Fibroblast of the conjunctiva (primary cell): ENCODE results near the gene CHP2.
"Not testable (repeated sequence)": the region's sequence is repeated elsewhere in the genome, so short reads cannot be mapped to it uniquely, and the experiment has no call there.

Source experiments
- DNase-seq: peaks from one replicate; pipeline ENCODE4 v3.0.0-alpha.2; 2010; ENCODE audit warnings: low read depth

The CHP2 gene

DNA sequence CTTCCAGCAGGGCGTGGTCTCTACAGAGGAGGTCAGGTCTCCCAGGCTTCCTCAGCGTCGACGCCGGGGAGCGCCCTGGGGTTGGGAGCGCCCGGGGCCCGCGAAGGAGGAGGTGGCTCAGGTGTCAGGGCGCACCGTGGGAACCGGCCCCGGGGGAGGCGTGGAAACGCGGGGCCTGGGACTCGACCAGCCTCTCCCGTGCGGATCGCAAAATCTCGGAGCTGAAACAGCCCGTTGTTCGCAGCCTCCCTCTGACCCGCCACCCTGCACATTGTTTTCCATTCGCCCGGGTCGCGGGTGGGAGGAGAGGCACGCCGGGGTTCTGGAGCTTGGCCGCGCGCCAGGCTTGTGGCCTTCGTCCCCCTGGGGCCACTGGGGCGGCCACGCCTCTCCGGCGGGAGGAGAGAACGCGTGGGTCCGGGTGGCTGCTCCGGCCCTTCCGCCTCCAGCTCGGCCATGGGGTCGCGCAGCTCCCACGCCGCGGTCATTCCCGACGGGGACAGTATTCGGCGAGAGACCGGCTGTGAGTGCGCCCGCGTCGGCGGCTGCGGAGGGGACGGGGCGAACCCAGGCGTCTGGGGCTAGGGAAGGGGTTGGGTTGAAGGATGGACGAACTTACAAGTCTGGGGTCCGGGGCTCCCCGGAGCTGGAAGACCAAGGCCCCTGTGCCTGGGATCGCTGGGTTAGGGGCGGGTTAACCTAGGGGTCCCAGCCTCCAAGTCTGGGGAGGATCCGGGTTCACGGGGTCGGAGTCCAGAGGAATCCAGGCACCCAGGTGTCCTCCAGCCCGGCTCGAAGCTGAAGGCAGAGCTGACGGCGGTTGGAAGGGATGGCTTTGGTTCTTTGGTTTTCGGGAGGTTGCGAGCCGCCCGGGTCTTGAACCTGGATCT lies at the start of gene CHP2:
TSS of gene CHP2 (plus strand) at position 433 of the 890 bp plus-strand sequence. CDS start at position 457, 24 bp downstream.
- no peak for DNase-seq

DNA sequence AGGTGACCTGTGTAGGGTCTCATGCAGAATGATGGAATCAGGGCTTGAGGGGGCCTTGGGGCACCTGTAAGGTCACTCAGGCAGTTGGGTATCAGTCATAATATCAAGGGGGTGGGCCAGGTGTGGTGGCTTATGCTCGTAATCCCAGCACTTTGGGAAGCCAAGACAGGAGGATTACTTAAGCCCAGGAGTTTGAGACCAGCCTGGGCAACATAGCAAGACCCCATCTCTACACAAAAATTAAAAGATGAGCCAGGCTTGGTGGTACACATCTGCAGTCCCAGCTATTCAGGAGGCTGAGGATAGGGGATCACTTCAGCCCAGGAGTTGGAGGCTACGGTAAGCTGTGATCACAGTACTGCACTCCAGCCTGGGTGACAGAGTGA lies 49.3 kb upstream of the CHP2 start:
- DNase-seq: no peak

DNA sequence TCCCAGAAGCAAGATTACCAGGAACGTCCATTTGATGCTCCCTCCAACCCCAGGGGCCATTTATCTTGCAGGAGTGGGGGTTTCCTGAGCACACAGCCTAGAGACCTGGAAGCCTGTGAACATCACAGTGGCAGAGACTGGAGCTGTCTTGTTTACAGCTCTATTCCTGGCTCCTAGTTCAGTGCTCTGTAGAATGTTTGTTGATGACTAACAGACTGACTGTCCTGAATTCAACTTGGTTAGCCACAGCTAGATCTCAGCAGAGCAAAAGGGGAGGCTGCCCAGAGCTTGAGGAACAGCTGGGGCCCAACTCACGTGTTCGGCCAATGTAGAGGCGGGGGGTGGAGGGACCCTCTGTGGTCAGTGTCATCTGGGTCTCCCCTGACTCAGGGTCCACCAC lies 48.4 kb upstream of the CHP2 start:
- no peak for DNase-seq

DNA sequence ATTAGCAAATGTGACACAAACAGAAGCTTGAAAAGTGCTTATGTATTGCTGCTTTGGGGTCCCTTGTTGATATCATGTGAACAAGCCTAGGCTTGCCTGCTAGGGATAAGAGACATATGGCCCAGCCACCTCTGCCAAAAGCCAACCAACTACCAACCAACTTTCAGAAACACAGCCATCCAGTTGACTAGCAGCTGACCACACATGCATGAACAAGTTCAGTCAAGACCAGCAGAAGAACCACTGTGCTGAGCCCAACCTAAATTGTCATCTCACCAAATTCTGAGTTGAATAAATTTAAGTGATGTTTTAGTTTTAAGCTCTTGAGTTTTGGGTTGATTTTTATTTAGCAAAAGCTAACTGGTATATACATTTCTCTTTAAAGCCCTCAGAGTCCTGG lies 45.3 kb upstream of the CHP2 start:
- no peak for DNase-seq

DNA sequence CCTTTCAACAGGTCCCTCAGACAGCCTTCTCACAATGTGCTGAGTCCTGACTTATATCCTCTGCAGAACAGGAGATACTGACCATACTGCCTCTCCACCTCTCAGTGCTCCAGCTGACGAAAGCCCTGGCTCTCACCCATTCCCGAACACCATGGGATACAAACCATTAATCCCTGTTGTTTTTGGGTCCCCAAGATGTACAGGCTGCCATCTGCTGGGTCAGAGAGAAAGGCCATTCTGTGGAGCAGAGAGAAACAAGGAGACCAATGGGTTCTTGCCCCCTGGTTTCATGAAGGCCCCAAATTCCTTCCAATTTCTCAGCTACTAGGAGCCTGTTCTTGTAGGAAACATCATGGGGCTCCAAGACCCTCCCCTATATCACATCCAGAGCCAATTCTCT lies 44.8 kb upstream of the CHP2 start:
- DNase-seq: no peak

DNA sequence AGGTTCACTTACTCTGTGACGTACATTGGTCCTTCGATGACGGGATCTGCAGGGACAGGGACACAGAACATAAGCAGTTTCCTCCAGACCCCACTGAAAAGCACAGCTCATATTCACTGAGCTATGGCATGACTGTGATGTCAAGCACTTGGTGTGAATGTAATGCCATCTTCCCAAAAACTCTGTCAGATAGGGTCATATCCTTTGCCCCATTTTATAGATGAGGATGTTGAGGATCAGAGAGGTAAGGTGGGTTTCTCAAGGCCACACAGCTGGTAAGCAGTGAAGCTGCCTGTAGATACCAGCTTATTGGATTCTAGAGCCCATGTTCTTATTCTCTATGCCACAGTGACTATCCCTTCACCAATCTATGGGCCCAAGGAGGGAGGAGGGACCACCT lies 44.3 kb upstream of the CHP2 start:
- DNase-seq: no peak

DNA sequence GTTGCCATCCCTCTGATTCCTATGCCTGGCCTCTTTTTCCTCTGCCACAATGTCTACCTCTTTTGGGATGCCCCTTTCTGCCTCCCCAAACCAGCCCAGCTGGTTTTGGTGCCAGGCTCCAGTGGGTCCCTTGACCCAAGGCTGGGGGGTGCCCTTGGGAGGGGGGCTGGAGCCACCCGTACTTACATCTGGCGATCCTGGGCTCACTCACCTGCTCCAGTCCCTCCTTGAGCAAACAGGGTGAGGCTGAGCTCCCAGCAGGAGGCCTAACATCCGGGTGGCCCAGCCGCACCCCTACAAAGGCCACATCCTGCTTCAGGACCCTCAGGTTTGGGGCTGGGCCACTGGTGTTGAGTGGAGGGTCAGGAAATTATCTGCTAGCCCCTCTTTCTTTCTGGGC lies 43.0 kb upstream of the CHP2 start:
- DNase-seq: no peak

DNA sequence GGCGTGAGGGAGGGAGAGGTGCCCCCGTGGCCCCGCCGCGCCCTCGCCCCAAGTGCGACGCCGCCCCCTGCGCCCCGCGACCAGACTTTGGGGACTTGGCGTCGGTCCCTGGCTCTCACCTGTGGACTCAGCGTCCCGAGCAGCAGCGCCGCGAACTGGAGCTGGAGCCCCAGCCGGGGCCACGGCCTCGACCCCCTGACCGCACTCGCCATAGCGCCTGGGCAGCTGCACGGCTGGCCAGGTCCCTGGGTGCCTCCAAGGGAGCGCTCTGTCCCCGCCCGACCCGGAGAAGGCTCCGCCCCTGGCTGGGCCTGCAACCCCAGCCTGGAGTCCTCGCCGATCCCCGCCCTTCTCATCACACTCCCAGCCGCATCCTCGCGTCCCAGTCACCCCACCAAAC lies 41.9 kb upstream of the CHP2 start, which contains the start of gene ERN2:
TSS of gene ERN2 (minus strand) at position 247 of the 400 bp plus-strand sequence. CDS start at position 212, 35 bp downstream.
- DNase-seq: no peak

DNA sequence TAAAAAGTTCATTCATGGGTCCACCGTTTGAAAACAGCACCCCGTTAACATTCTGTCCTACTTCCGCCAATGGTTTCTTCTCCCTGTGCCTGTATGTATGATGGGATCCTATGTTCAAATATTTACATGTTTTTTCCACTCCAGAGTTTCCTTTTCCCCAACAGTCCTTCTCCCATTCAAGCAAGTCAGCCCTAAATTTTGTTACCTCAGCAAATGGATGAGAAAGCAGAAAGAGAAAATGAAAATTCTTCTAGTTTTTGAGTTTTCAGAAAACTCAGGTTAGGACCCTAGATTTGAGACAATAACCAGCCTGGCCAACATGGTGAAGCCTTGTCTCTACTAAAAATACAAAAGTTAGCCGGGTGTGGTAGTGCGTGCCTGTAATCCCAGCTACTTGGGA lies 38.3 kb upstream of the CHP2 start:
- DNase-seq: no peak

DNA sequence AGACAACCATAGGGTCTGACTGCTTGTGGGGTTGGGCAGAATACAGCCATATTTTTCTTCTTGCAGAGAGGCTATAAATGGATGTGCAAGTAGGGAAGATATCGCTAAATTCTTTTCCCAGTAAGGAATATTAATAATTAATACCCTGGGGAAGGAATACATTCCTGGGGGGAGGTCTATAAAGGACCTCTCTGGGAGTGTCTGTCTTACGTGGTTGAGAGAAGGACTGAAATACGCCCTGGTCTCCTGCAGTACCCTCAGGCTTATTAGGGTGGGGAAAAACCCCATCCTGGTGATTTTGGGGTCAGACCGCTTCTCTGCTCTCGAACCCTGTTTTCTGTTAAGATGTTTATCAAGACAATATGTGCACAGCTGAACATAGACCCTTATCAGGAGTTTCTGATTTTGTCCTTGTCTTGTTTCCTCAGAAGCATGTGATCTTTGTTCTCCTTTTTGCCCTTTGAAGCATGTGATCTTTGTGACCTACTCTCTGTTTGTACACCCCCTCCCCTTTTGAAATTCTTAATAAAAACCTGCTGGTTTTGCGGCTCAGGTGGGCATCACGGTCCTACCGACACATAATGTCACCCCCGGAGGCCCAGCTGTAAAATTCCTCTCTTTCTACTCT lies 32.1 kb upstream of the CHP2 start:
- DNase-seq: not testable (repeated sequence)

DNA sequence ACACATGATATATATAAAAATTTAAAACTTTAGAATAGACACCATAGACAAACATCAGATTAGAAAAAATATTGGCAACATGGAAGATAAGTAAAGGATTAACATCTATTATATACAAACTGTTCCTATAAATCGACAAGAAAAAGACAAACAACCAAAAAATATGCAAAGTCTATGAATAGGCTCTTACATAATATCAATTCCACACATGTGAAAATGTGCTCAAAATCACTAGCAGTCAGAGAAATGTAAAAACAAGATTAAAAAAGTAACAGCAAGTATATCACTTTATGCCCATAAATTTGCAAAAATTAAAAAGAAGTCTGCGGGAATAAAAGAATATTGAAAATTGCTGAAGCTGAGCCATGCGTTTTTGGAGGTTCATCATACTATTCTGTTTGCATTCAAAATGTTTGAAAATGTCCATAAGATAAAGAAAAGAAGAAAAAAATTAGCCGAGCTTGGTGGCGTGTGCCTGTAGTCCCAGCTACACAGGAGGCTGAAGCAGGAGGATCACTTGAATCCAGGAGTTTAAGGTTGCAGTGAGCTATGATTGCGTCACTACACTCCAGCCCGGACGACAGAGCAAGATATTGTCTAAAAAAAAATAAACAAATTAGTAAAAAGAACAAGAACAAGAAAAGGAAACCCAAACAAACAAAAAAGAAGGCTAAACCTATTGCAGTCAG lies 30.6 kb upstream of the CHP2 start:
- no peak for DNase-seq

DNA sequence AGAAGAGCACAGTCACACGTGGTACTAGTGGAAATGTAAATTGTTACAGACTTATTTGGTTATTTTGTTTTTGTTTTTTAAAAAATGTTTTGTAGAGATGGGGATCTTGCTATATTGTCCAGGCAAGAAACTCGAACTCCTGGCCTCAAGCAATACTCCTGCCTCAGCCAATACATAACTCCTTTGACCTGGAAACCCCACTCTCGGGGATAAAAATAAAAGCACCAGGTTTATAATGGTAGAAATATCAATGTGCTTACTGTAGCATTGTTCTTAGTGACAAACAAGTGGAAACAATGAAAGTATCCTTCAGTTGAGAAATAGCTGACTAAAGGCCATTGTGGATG lies 30.1 kb upstream of the CHP2 start:
- DNase-seq: no peak

DNA sequence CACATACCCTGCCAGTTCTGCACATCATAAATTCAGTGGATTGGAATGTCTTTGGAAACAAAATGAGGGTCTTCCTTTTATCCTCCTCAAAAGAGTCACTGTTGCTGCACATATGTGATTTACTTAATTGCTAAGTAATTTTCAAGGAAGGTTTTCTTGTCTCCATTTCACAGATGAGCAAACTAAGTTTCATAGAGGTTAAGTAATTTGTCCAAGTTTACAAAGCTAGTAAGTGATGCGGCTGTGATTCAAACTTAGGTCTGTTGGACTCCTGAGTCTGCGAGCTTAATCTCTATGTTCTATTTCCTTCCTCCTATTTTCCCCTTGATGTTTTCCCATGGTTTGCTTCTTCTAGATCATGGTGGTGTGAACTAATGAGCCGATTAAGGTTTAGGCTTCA lies 28.1 kb upstream of the CHP2 start:
- no peak for DNase-seq

DNA sequence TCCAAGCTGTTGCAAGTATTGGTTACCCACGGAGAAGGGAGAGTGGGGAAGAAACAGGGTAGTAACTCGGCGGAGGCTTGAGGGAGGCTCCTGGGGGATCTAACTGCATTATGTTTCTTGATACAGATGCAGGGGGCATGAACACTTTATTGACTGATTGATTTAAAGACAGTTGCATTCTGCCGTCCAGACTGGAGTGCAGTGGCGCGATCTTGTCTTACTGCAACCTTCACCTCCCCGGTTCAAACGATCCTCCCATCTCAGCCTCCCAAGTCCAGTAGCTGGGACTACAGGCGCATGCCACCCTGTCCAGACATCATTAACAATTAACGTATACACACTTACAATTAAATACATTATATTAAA lies 26.7 kb upstream of the CHP2 start:
- DNase-seq: no peak

DNA sequence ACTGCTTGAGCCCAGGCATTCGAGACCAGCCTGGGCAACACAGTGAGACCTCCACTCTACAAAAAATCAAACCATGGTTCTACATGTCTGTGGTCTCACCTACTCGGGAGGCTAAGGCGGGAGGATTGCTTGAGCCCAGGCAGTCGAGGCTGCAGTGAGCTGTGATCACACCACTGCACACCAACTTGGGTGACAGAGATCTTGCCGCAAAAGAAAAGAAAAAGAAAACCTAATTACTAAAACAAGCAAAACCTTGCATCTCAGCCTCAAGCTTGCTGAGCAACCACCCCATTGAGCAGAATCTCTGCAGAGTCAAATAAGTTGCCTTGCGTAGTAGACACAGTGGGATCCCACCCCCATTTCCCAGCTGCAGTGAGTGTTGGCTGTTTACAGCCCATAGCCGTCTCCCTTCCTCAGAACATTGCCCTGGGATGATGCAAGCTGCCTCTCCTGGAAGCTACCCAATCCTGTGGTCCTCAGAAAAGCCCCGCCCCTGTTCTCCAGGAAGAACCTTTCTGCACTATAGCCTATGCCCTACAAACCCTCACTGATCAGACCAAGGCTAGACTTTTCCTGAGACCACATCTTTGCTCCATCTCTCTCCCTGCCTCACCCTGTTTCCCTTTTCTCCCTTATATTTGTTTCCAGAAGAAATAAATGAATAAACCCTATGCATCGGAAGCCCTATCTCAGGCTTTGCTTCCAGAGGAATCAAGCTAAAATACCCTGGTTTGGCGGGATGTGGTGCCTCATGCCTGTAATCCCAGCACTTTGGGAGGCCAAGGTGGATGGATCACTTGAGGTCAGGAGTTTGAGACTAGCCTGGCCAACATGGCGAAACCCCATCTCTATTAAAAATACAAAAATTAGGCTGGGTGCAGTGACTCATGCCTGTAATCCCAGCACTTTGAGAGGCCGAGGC lies 25.1 kb upstream of the CHP2 start:
- peak; percentile 63 for DNase-seq

DNA sequence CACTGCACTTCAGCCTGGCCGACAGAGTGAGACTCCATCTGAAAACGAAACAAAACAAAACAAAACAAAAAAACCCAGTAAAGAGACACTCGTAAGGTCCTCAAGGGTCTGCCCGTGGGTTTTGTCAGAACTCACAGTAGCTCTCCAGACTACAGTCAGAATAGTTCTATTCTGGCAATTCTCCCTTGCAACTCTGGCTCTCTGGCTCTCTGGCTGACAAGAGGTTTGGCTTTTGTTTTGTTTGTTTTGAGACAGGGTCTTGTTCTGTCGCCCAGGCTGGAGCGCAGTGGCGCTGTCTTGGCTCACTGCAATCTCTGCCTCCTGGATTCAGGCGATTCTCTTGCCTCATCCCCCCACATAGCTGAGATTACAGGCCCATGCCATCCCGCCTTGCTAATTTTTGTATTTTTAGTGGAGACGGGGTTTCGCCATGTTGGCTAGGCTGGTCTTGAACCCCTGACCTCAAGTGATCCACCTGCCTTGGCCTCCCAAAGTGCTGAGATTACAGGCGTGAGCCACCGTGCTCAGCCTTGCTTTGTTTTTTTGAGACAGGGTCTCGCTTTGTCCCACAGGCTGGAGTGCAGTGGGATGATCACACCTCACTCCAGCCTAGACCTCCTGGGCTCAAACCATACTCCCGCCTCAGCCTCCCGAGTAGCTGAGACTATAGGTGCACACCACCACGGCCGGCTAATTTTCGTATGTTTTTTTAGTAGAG lies 20.5 kb upstream of the CHP2 start:
- DNase-seq: no peak

DNA sequence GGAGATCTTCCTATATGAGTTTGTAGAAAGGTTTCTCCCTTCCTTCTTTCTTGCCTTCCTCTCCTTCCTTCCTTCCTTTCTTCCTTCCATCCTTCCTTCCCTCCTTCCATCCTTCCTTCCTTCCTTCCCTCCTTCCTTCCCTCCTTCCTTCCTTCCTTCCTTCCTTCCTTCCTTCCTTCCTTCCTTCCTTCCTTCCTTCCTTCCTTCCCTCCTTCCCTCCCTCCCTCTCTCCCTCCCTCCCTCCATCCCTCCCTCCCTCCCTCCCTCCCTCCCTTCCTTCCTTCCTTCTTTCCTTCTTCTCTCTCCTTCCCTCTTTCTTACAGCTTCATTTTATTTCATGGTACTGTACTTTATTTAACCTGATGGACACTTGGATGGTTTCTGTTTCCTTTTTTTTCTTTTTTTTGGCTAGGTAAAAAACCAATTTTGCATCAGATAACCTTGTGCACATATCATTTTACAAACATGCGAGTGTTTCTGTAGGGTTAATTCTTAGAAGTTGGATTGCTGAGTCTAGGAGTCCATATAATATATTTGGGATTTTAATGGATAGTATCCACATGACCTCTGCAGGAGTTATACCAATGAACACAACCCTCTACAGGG lies 17.3 kb upstream of the CHP2 start:
- not testable (repeated sequence) for DNase-seq

DNA sequence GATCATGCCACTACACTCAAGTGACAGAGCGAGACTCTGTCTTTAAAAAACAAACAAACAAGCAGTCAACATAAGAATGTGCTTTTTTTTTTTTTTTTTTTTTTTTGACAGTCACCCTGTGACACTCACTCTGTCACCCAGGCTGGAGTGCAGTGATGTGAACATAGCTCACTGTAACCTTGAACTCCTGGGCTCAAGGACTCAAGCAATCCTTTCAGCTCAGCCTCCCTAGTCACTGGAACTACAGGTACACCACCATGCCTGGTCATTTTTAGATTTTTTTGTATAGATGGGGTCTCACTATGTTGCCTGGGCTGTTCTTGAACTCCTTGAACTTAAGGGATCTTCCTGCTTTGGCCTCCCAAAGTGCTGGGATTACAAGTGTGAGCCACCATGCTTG lies 15.3 kb upstream of the CHP2 start:
- no peak for DNase-seq

DNA sequence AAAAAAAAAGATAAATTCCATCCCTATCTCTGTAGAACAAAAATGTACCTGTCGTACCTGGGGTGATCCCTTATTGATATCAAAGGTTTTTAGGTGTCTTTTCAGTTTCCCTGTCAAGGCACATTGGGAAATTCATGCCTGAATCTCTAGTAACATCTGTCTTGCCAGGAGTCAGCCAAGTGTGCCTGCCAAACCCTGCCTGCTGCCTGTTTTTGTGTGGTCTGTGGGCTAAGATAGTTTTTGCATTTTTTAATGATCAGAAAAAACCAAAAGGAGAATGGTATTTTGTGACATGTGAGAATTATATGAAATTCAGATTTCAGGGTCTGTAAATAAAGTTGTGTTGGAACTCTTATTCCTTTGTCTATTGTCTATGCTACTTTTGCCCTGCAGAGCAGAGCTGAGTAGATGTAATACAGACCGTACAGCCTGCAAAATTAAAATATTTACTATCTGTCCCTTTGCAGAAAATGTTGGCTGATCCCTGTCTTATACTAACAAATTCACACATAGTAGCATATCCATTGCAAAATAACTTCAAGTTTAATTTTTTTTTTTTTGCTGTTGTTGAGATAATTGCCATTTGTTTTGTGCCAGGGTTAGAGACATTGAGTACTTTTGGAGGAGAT lies 13.0 kb upstream of the CHP2 start:
- DNase-seq: no peak

DNA sequence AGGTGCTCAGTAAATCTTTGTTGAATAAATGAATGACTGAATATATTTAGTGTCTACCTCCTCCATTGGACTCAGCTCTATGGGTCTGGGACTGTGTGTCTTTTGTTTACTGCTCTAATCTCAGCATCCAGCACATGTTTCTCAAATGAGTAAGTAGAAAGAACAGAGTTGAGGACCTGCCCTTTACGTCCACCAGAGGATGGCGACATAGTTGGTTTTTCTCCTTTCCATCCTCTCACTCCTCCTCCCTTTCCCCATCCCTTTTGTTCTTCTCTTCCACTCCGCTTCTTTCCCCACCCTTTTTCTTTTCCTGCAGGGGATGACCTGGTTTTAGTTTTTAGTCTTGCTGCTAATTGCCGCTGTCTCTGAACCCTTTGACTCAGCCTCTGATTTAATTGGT lies 12.1 kb upstream of the CHP2 start:
- no peak for DNase-seq

DNA sequence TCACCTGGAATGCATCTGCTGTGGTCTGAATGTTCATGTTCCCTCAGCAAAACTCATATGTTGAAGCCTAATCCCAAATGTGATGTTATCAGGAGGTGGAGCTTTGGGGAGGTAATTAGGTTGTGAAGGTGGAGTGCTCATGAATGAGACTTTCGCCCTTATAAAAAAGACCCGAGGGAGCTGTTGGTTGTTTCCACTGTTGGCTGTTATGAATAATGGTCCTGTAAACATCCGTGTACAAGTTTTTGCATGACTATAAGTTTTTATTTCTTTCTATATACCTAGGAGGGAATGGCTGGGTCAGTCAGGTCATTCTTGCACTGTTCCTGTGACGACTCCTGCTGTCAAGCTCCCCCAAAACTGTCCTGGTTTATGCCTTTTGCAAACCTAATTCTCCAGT lies 9.6 kb upstream of the CHP2 start:
- DNase-seq: no peak
